OCI-LY1 (cell line): Measurements from ENCODE around the gene EP300.

Experiments used
- H2AFZ ChIP-seq: fragments of 200-600 bp; sonication (generic), shearing (Covaris generic); 2 replicates; pipeline ENCODE4 v1.6.0; 2014; ENCODE audit warnings: antibody characterized with exemption, mild to moderate bottlenecking, low read length
- H3F3A ChIP-seq: fragments of 200-600 bp; sonication (generic), shearing (Covaris generic); 2 replicates; pipeline ENCODE4 v1.6.0; 2014; ENCODE audit warnings: mild to moderate bottlenecking, antibody characterized with exemption, low read length, moderate library complexity; ENCODE audit not compliant: insufficient read depth
- H3K27ac ChIP-seq: fragments of 200-600 bp; sonication (generic); 2 replicates; pipeline ENCODE4 v1.5.1; 2014; ENCODE audit warnings: low read length, mixed run types, mild to moderate bottlenecking, low read depth; ENCODE audit not compliant: poor library complexity, severe bottlenecking
- H3K27me3 ChIP-seq: fragments of 200-600 bp; sonication (generic); 2 replicates; pipeline ENCODE4 v1.6.0; 2014; ENCODE audit warnings: antibody characterized with exemption, mild to moderate bottlenecking, low read length, moderate library complexity; ENCODE audit not compliant: insufficient read depth
- H3K36me3 ChIP-seq: fragments of 200-600 bp; sonication (generic); 2 replicates; pipeline ENCODE4 v1.6.1; 2014; ENCODE audit warnings: mild to moderate bottlenecking, antibody characterized with exemption, low read length, moderate library complexity, mixed read lengths; ENCODE audit not compliant: insufficient read depth
- H3K4me1 ChIP-seq: fragments of 200-600 bp; sonication (generic); 2 replicates; pipeline ENCODE4 v1.5.1; 2014; ENCODE audit warnings: mild to moderate bottlenecking, low read length, moderate library complexity; ENCODE audit not compliant: insufficient read depth, severe bottlenecking
- H3K4me2 ChIP-seq: fragments of 200-600 bp; sonication (generic), shearing (Covaris generic); 2 replicates; pipeline ENCODE4 v1.6.1; 2014; ENCODE audit warnings: low read length
- H3K4me3 ChIP-seq: fragments of 200-600 bp; sonication (generic); 2 replicates; pipeline ENCODE4 v1.5.1; 2014; ENCODE audit warnings: low read length, low read depth, mild to moderate bottlenecking, mixed read lengths; ENCODE audit not compliant: poor library complexity, severe bottlenecking
- H3K79me2 ChIP-seq: fragments of 200-600 bp; shearing (Covaris generic); 2 replicates; pipeline ENCODE4 v1.6.1; 2016; ENCODE audit warnings: mixed run types, low read length, mixed read lengths; ENCODE audit not compliant: insufficient read depth
- H3K9ac ChIP-seq: fragments of 200-600 bp; sonication (generic), shearing (Covaris generic); 2 replicates; pipeline ENCODE4 v1.6.1; 2014; ENCODE audit warnings: mild to moderate bottlenecking, low read length, mixed read lengths
- H3K9me2 ChIP-seq: fragments of 200-600 bp; sonication (generic), shearing (Covaris generic); 2 replicates; pipeline ENCODE4 v1.6.1; 2014; ENCODE audit warnings: low read depth, mild to moderate bottlenecking, low read length, mixed read lengths
- H3K9me3 ChIP-seq: fragments of 200-600 bp; shearing (Covaris generic); 2 replicates; pipeline ENCODE4 v1.6.1; 2014; ENCODE audit warnings: low read length, mixed read lengths
- H4K20me1 ChIP-seq: fragments of 200-600 bp; sonication (generic), shearing (Covaris generic); 2 replicates; pipeline ENCODE4 v1.6.0; 2016; ENCODE audit warnings: mild to moderate bottlenecking, low read length; ENCODE audit not compliant: insufficient read depth
- CTCF ChIP-seq: fragments of 200-600 bp; sonication (generic), shearing (Covaris generic); IDR thresholded peaks from 2 replicates; pipeline ENCODE4 v1.5.1; 2017; ENCODE audit warnings: mild to moderate bottlenecking, antibody characterized with exemption, low read length, moderate library complexity, mixed read lengths
- EZH2 ChIP-seq: fragments of 200-600 bp; sonication (generic), shearing (Covaris generic); IDR thresholded peaks from 2 replicates; pipeline ENCODE4 v1.8.0; 2017; ENCODE audit warnings: borderline replicate concordance, mixed run types, mild to moderate bottlenecking, antibody characterized with exemption, low read length, moderate library complexity, mixed read lengths

EP300 gene

GRCh38 chr22:41191467-41191866 is 99.1 kb downstream of the EP300 start:
- H3K9me2 ChIP-seq, result no peaks in the 10 kb centered on the region
- no peaks in the 10 kb centered on the region for H3K79me2 ChIP-seq
- H3K27me3 ChIP-seq, result no peaks in the 10 kb centered on the region

GRCh38 chr22:41193829-41194228 is 101.4 kb downstream of the EP300 start:
- Histone ChIP-seq H3K4me2 (no peak overlapping the region), H3K79me2 (no peaks in the 10 kb centered on the region), H3K9ac (no peak overlapping the region)

More at GRCh38 chr22:41191467-41191866, 99.1 kb downstream of the EP300 start:
- Histone ChIP-seq H3K27ac (no peak overlapping the region), H3K36me3 (no peaks in the 10 kb centered on the region), H3K4me2 (no peak overlapping the region), H3K4me3 (no peak overlapping the region), H4K20me1 (no peaks in the 10 kb centered on the region), H3K9ac (no peak overlapping the region), H3K9me3 (no peaks in the 10 kb centered on the region), H2AFZ (no peak overlapping the region), H3K4me1 (peaks cover under 1% of the 10 kb centered on the region), H3F3A (no peaks in the 10 kb centered on the region)
- no peak for TF ChIP-seq EZH2
- TF ChIP-seq CTCF, result no peak

GRCh38 chr22:41197038-41197972 is 104.9 kb downstream of the EP300 start:
- H2AFZ ChIP-seq, result peak overlapping the region; percentile 30
- no peak for TF ChIP-seq EZH2
- no peak for TF ChIP-seq CTCF
- no peaks in the 10 kb centered on the region for H3K9me3 ChIP-seq
- no peaks in the 10 kb centered on the region for H3K79me2 ChIP-seq
- H3F3A ChIP-seq, result no peaks in the 10 kb centered on the region
- H3K27me3 ChIP-seq, result no peaks in the 10 kb centered on the region
- peaks cover 16% of the 10 kb centered on the region for H3K4me1 ChIP-seq
- H3K36me3 ChIP-seq, result no peaks in the 10 kb centered on the region
- peak overlapping the region; percentile 69 for H3K9ac ChIP-seq
- no peaks in the 10 kb centered on the region for H3K9me2 ChIP-seq
- no peak overlapping the region for H3K27ac ChIP-seq
- H4K20me1 ChIP-seq, result no peaks in the 10 kb centered on the region
- peak overlapping the region; percentile 83 for H3K4me2 ChIP-seq
- H3K4me3 ChIP-seq, result peak overlapping the region; percentile 73

More at GRCh38 chr22:41193829-41194228, 101.4 kb downstream of the EP300 start:
- no peaks in the 10 kb centered on the region for H3K36me3 ChIP-seq
- no peaks in the 10 kb centered on the region for H3K27me3 ChIP-seq
- no peaks in the 10 kb centered on the region for H4K20me1 ChIP-seq
- no peaks in the 10 kb centered on the region for H3K9me3 ChIP-seq
- H3F3A ChIP-seq, result no peaks in the 10 kb centered on the region
- H3K4me3 ChIP-seq, result no peak overlapping the region
- TF ChIP-seq EZH2, result no peak
- no peak for TF ChIP-seq CTCF
- no peak overlapping the region for H2AFZ ChIP-seq
- H3K27ac ChIP-seq, result no peak overlapping the region
- peaks cover 16% of the 10 kb centered on the region for H3K4me1 ChIP-seq
- no peaks in the 10 kb centered on the region for H3K9me2 ChIP-seq
